Measurements from ENCODE around the gene ARID1B.

Gene ARID1B

GRCh38 chr6:157221049-157221816 lies 444.1 kb downstream of the ARID1B start:
- DNase-seq, result peak; percentile 92

GRCh38 chr6:157221817-157222175 lies 444.6 kb downstream of the ARID1B start:
- no peak for DNase-seq

- DNase-seq, result no peak
Observed at GRCh38 chr6:157222201-157222981, 445.2 kb downstream of the ARID1B start.

- DNase-seq, result no peak
Observed at GRCh38 chr6:157223021-157223430, 445.8 kb downstream of the ARID1B start.

- no peak for DNase-seq
Observed at GRCh38 chr6:157223511-157223910, 446.3 kb downstream of the ARID1B start.

GRCh38 chr6:157224178-157224950 lies 447.2 kb downstream of the ARID1B start:
- no peak for DNase-seq

GRCh38 chr6:157224951-157225574 lies 447.9 kb downstream of the ARID1B start:
- DNase-seq, result no peak

GRCh38 chr6:157225575-157225995 lies 448.4 kb downstream of the ARID1B start:
- no peak for DNase-seq

- DNase-seq, result no peak
Observed at GRCh38 chr6:157226026-157226625, 448.9 kb downstream of the ARID1B start.

- no peak for DNase-seq
Observed at GRCh38 chr6:157226761-157227160, 449.6 kb downstream of the ARID1B start.

GRCh38 chr6:157227202-157228166 lies 450.3 kb downstream of the ARID1B start:
- no peak for DNase-seq

- DNase-seq, result no peak
Observed at GRCh38 chr6:157228426-157229131, 451.4 kb downstream of the ARID1B start.

GRCh38 chr6:157229132-157229618 lies 452.0 kb downstream of the ARID1B start:
- DNase-seq, result no peak

GRCh38 chr6:157229713-157230112 lies 452.5 kb downstream of the ARID1B start:
- DNase-seq, result no peak

GRCh38 chr6:157230910-157231309 lies 453.7 kb downstream of the ARID1B start:
- DNase-seq, result no peak

GRCh38 chr6:157232161-157232895 lies 455.1 kb downstream of the ARID1B start:
- DNase-seq, result no peak

GRCh38 chr6:157233156-157233555 lies 456.0 kb downstream of the ARID1B start:
- DNase-seq, result no peak

- DNase-seq, result no peak
Observed at GRCh38 chr6:157233686-157234085, 456.5 kb downstream of the ARID1B start.

- DNase-seq, result peak; percentile 68
Observed at GRCh38 chr6:157235600-157236039, 458.4 kb downstream of the ARID1B start.

All from activated CD4-positive, alpha-beta T cell treated with anti-CD3 and anti-CD28 coated beads for 48 hours (primary cell).